SJSA1 (cell line): ENCODE measurements around the gene LMNB1. TPM values are rescaled to one million over a fixed set of nuclear protein-coding genes. Genes with fewer than 3 reads are reported as not detected.
A peak's percentile ranks its signal among the peaks of the same experiment; 100 is the strongest.

ENCODE experiments used
- DNase-seq, 2 experiments: peaks; one replicate each; pipeline ENCODE4 v3.0.0-alpha.2; 2015 to 2020; ENCODE audit warnings: low spot score in 2 of 2, low read depth in 1 of 2
- H3K27ac ChIP-seq: fragments of 250-450 bp; sonication (Bioruptor Pico); 2 replicates; pipeline ENCODE4 v1.5.1; 2020; ENCODE audit warnings: mild to moderate bottlenecking, moderate library complexity
- H3K27me3 ChIP-seq: fragments of 250-450 bp; sonication (Bioruptor Pico); replicated peaks from 2 replicates; pipeline ENCODE4 v1.5.1; 2020; ENCODE audit warnings: mild to moderate bottlenecking, moderate library complexity
- H3K36me3 ChIP-seq: fragments of 250-450 bp; sonication (Bioruptor Pico); 2 replicates; pipeline ENCODE4 v1.5.1; 2020; ENCODE audit warnings: mild to moderate bottlenecking
- H3K4me1 ChIP-seq: fragments of 250-450 bp; sonication (Bioruptor Pico); replicated peaks from 2 replicates; pipeline ENCODE4 v1.6.1; 2021; ENCODE audit warnings: mild to moderate bottlenecking
- H3K4me3 ChIP-seq: fragments of 250-450 bp; sonication (Bioruptor Pico); 2 replicates; pipeline ENCODE4 v1.5.1; 2020; ENCODE audit warnings: mild to moderate bottlenecking
- H3K9me3 ChIP-seq: fragments of 250-450 bp; sonication (Bioruptor Pico); replicated peaks from 2 replicates; pipeline ENCODE4 v1.5.1; 2020; ENCODE audit warnings: mild to moderate bottlenecking
- total RNA-seq: library from RNA; depleted of rRNA; stranded (reverse); fragments of >200 nt; shearing (Covaris generic); gene quantifications from 2 replicates; pipeline ENCODE4 v1.2.3, GENCODE V29; 2014

LMNB1 gene
- total RNA-seq, 1 experiment from 2014 or later = 241 TPM

GRCh38 chr5:126864042-126864688 lies 87.2 kb downstream of the LMNB1 start:
- no peak overlapping the region for H3K27ac ChIP-seq
- no peaks in the 10 kb centered on the region for H3K27me3 ChIP-seq
- DNase-seq = no peak
- H3K4me1 ChIP-seq = no peaks in the 10 kb centered on the region
- no peak overlapping the region for H3K4me3 ChIP-seq
- no peaks in the 10 kb centered on the region for H3K9me3 ChIP-seq
- no peaks in the 10 kb centered on the region for H3K36me3 ChIP-seq

GRCh38 chr5:126865299-126865698 lies 88.4 kb downstream of the LMNB1 start:
- no peak for DNase-seq
- Histone ChIP-seq H3K27ac (no peak overlapping the region), H3K4me1 (no peaks in the 10 kb centered on the region)

GRCh38 chr5:126866851-126867636 lies 90.1 kb downstream of the LMNB1 start:
- H3K27me3 ChIP-seq = no peaks in the 10 kb centered on the region
- no peak overlapping the region for H3K4me3 ChIP-seq
- no peaks in the 10 kb centered on the region for H3K36me3 ChIP-seq
- no peak overlapping the region for H3K27ac ChIP-seq
- DNase-seq = no peak
- H3K9me3 ChIP-seq = no peaks in the 10 kb centered on the region
- no peaks in the 10 kb centered on the region for H3K4me1 ChIP-seq

More at GRCh38 chr5:126865299-126865698, 88.4 kb downstream of the LMNB1 start:
- Histone ChIP-seq H3K9me3 (no peaks in the 10 kb centered on the region), H3K36me3 (no peaks in the 10 kb centered on the region), H3K4me3 (no peak overlapping the region), H3K27me3 (no peaks in the 10 kb centered on the region)

- DNase-seq = no peak
- H3K27me3 ChIP-seq = no peaks in the 10 kb centered on the region
- H3K36me3 ChIP-seq = no peaks in the 10 kb centered on the region
- no peak overlapping the region for H3K4me3 ChIP-seq
- H3K27ac ChIP-seq = no peak overlapping the region
- no peaks in the 10 kb centered on the region for H3K9me3 ChIP-seq
- H3K4me1 ChIP-seq = no peaks in the 10 kb centered on the region
These were observed 91.5 kb downstream of the LMNB1 start for GRCh38 chr5:126868338-126869004.

GRCh38 chr5:126869005-126869451 lies 92.1 kb downstream of the LMNB1 start:
- Histone ChIP-seq H3K4me3 (no peak overlapping the region), H3K27me3 (no peaks in the 10 kb centered on the region), H3K4me1 (no peaks in the 10 kb centered on the region), H3K36me3 (no peaks in the 10 kb centered on the region), H3K27ac (no peak overlapping the region), H3K9me3 (no peaks in the 10 kb centered on the region)
- DNase-seq = no peak

- H3K9me3 ChIP-seq = no peaks in the 10 kb centered on the region
- no peak overlapping the region for H3K4me3 ChIP-seq
- no peaks in the 10 kb centered on the region for H3K27me3 ChIP-seq
- H3K27ac ChIP-seq = no peak overlapping the region
- H3K4me1 ChIP-seq = peaks cover 7% of the 10 kb centered on the region
- DNase-seq = no peak
- no peaks in the 10 kb centered on the region for H3K36me3 ChIP-seq
These were observed 94.5 kb downstream of the LMNB1 start for GRCh38 chr5:126871441-126871840.

GRCh38 chr5:126872561-126873354 lies 95.8 kb downstream of the LMNB1 start:
- DNase-seq = no peak
- Histone ChIP-seq H3K4me3 (no peak overlapping the region), H3K27me3 (no peaks in the 10 kb centered on the region), H3K9me3 (no peaks in the 10 kb centered on the region), H3K4me1 (peaks cover 7% of the 10 kb centered on the region), H3K36me3 (no peaks in the 10 kb centered on the region), H3K27ac (no peak overlapping the region)

GRCh38 chr5:126875303-126875785 lies 98.4 kb downstream of the LMNB1 start:
- Histone ChIP-seq H3K4me1 (peaks cover 7% of the 10 kb centered on the region), H3K27me3 (no peaks in the 10 kb centered on the region), H3K9me3 (no peaks in the 10 kb centered on the region), H3K27ac (no peak overlapping the region), H3K36me3 (no peaks in the 10 kb centered on the region), H3K4me3 (no peak overlapping the region)
- DNase-seq = peak in 1 of 2 experiments; percentile 39

- Histone ChIP-seq H3K9me3 (no peaks in the 10 kb centered on the region), H3K36me3 (no peaks in the 10 kb centered on the region), H3K27ac (no peak overlapping the region), H3K4me3 (no peak overlapping the region), H3K4me1 (peaks cover 7% of the 10 kb centered on the region), H3K27me3 (no peaks in the 10 kb centered on the region)
- DNase-seq = no peak
These were observed 100.7 kb downstream of the LMNB1 start for GRCh38 chr5:126877602-126878001.

GRCh38 chr5:126878085-126878484 lies 101.1 kb downstream of the LMNB1 start:
- no peaks in the 10 kb centered on the region for H3K9me3 ChIP-seq
- H3K4me1 ChIP-seq = peaks cover 7% of the 10 kb centered on the region
- H3K4me3 ChIP-seq = no peak overlapping the region
- H3K36me3 ChIP-seq = no peaks in the 10 kb centered on the region
- no peak for DNase-seq
- H3K27me3 ChIP-seq = no peaks in the 10 kb centered on the region
- H3K27ac ChIP-seq = no peak overlapping the region

GRCh38 chr5:126878634-126879033 lies 101.7 kb downstream of the LMNB1 start:
- Histone ChIP-seq H3K27me3 (no peaks in the 10 kb centered on the region), H3K36me3 (no peaks in the 10 kb centered on the region), H3K27ac (no peak overlapping the region), H3K9me3 (no peaks in the 10 kb centered on the region), H3K4me3 (no peak overlapping the region), H3K4me1 (peaks cover 7% of the 10 kb centered on the region)
- DNase-seq = no peak

- no peak overlapping the region for H3K4me3 ChIP-seq
- no peak for DNase-seq
- no peaks in the 10 kb centered on the region for H3K27me3 ChIP-seq
- H3K36me3 ChIP-seq = no peaks in the 10 kb centered on the region
- H3K27ac ChIP-seq = no peak overlapping the region
- H3K4me1 ChIP-seq = peaks cover 3% of the 10 kb centered on the region; the same call in 1 of the 2 replicates
- H3K9me3 ChIP-seq = no peaks in the 10 kb centered on the region
These were observed 105.1 kb downstream of the LMNB1 start for GRCh38 chr5:126881821-126882600.
